GM12878 (cell line): Measurements from ENCODE around the gene TCERG1L. TPM values are rescaled to one million over a fixed set of nuclear protein-coding genes. Genes with fewer than 3 reads are reported as not detected.

Experiments
- ATAC-seq: fragments of 200-7000 bp; cut with Tn5 transposase; 3 replicates; pipeline ENCODE4 v1.9.1; 2020; ENCODE audit warnings: mild to moderate bottlenecking, moderate library complexity
- BruUV-seq: library from RNA; stranded (reverse); fragments of 400-500 nt; replicated peaks from 2 replicates; lab custom pipeline; 2021; lab: Mats Ljungman, UMichigan
- CTCF ChIA-PET: fragments of 300-600 bp; sonication (Branson Sonifier 250); formaldehyde crosslinking; extraction: SDS; loops from one replicate; lab custom pipeline; 2021; ENCODE audit warnings: inconsistent platforms; lab: Yijun Ruan, JAX
- POLR2A ChIA-PET: fragments of 350-600 bp; formaldehyde crosslinking; extraction: SDS; loops from one replicate; lab custom pipeline; 2021; ENCODE audit warnings: inconsistent platforms; lab: Charles Lee
- RAD21 ChIA-PET: fragments of 300-600 bp; sonication (Branson Sonifier 250); formaldehyde crosslinking; loops from one replicate; lab custom pipeline; 2023; ENCODE audit warnings: antibody characterized with exemption; ENCODE audit not compliant: unreplicated experiment; lab: Charles Lee
- SMC1A ChIA-PET: fragments of 300-600 bp; sonication (Branson Sonifier 250); formaldehyde crosslinking; loops from one replicate; lab custom pipeline; 2023; ENCODE audit not compliant: unreplicated experiment, uncharacterized antibody; lab: Charles Lee
- DNase-seq: peaks from one replicate; pipeline ENCODE4 v3.0.0-alpha.2; 2011; ENCODE audit warnings: low read depth, low spot score
- FAIRE-seq: peaks from 3 replicates; lab custom pipeline; 2011; peaks lifted over from hg19 to GRCh38; lab: Jason Lieb, UNC
- H2AFZ ChIP-seq: 2 replicates; pipeline ENCODE4 v1.6.0; 2011; ENCODE audit warnings: low read depth, low read length, control low read depth; ENCODE audit not compliant: control insufficient read depth
- H3K27ac ChIP-seq: 2 replicates; pipeline ENCODE4 v1.5.1; 2011; ENCODE audit warnings: control low read depth; ENCODE audit not compliant: control insufficient read depth, insufficient read depth
- H3K27me3 ChIP-seq, 2 experiments: replicated peaks in 1 of 2; 2 replicates each; pipeline versions ENCODE4 v1.6.0 to v1.6.1; 2011; ENCODE audit warnings: low read length in 1 of 2; ENCODE audit not compliant: control insufficient read depth in 2 of 2, insufficient read depth in 2 of 2
- H3K36me3 ChIP-seq, 2 experiments: 2 replicates each; pipeline ENCODE4 v1.5.1; 2011; ENCODE audit warnings: low read length in 1 of 2; ENCODE audit not compliant: control insufficient read depth in 2 of 2, insufficient read depth in 2 of 2
- H3K4me1 ChIP-seq: 2 replicates; pipeline ENCODE4 v1.6.1; 2011; ENCODE audit warnings: mild to moderate bottlenecking, low read length, moderate library complexity, mixed read lengths; ENCODE audit not compliant: control insufficient read depth, insufficient read depth
- H3K4me2 ChIP-seq: 2 replicates; pipeline ENCODE4 v1.6.0; 2011; ENCODE audit warnings: control low read depth; ENCODE audit not compliant: control insufficient read depth, insufficient read depth
- H3K4me3 ChIP-seq: fragments of 200-600 bp; sonication (generic); 2 replicates; pipeline ENCODE4 v1.5.1; 2016
- H3K79me2 ChIP-seq: 2 replicates; pipeline ENCODE4 v1.6.0; 2011; ENCODE audit warnings: low read length; ENCODE audit not compliant: control insufficient read depth, insufficient read depth
- H3K9ac ChIP-seq: 2 replicates; pipeline ENCODE4 v1.8.0; 2011; ENCODE audit warnings: low read length, control low read depth, mixed read lengths; ENCODE audit not compliant: control insufficient read depth, insufficient read depth
- H3K9me3 ChIP-seq: replicated peaks from 3 replicates; pipeline ENCODE4 v1.5.1; 2011; ENCODE audit warnings: mild to moderate bottlenecking, low read length; ENCODE audit not compliant: control insufficient read depth, insufficient read depth
- H4K20me1 ChIP-seq: 2 replicates; pipeline ENCODE4 v1.6.0; 2011; ENCODE audit not compliant: control insufficient read depth, insufficient read depth
- BMI1 ChIP-seq: fragments of 450-650 bp; IDR thresholded peaks from 2 replicates; pipeline ENCODE4 v1.6.1; 2016; ENCODE audit warnings: mild to moderate bottlenecking, moderate library complexity, borderline replicate concordance
- IRF3 ChIP-seq: fragments of 450-650 bp; IDR thresholded peaks from 2 replicates; pipeline ENCODE4 v1.6.1; 2014; ENCODE audit warnings: mild to moderate bottlenecking
- KLF5 ChIP-seq: fragments of 450-650 bp; IDR thresholded peaks from 2 replicates; pipeline ENCODE4 v1.6.1; 2014; ENCODE audit warnings: mild to moderate bottlenecking; ENCODE audit not compliant: partially characterized antibody
- MEF2B ChIP-seq: fragments of 450-650 bp; IDR thresholded peaks from 2 replicates; pipeline ENCODE4 v1.6.1; 2018; ENCODE audit warnings: mild to moderate bottlenecking, moderate library complexity; ENCODE audit not compliant: partially characterized antibody, poor library complexity, severe bottlenecking
- MTA3 ChIP-seq: IDR thresholded peaks from 2 replicates; pipeline ENCODE4 v1.6.1; 2012; ENCODE audit warnings: low read length, inconsistent platforms, borderline replicate concordance
- POU2F2 ChIP-seq: IDR thresholded peaks from 3 replicates; pipeline ENCODE4 v1.6.1; 2011; ENCODE audit warnings: low read depth, mild to moderate bottlenecking, low read length, borderline replicate concordance
- RAD21 ChIP-seq: IDR thresholded peaks from 2 replicates; pipeline ENCODE4 v1.6.1; 2011; ENCODE audit warnings: mild to moderate bottlenecking, low read depth, low read length, moderate library complexity; ENCODE audit not compliant: insufficient read depth
- RELA ChIP-seq: fragments of 450-650 bp; IDR thresholded peaks from 2 replicates; pipeline ENCODE4 v1.8.0; 2014; ENCODE audit warnings: borderline replicate concordance; ENCODE audit not compliant: partially characterized antibody
- WGBS: methylation state at CpG from one replicate; pipeline ENCODE4 v1.1.6; 2016; ENCODE audit warnings: low lambda C conversion rate; ENCODE audit not compliant: insufficient replicate concordance, insufficient coverage; ENCODE audit errors: missing lambda C conversion rate; 5-methylcytosine and 5-hydroxymethylcytosine counted together
- in situ Hi-C: fragments of 300-500 bp; cut with MboI; formaldehyde crosslinking; loops from 9 replicates; pipeline ENCODE4 v1.14.3; 2018; ENCODE audit warnings: mixed read lengths
- intact Hi-C: fragments of 100-400 bp; cut with micrococcal nuclease; formaldehyde crosslinking; loops from one replicate; pipeline ENCODE4 v1.14.2; 2022; ENCODE audit not compliant: unreplicated experiment
- polyA plus RNA-seq, 11 experiments: library from polyadenylated mRNA; depleted of rRNA in 4 of 11; unstranded in 6 of 11; stranded (reverse) in 5 of 11; fragments of >200 nt; fragmentation: Nextera tagmentation in 4 of 11; fragmentation: Illumina TruSeq in 1 of 11; extraction: Ambion mirVana in 4 of 11; extraction: Trizol in 1 of 11; gene quantifications; 1 replicate in 1 of 11; 2 replicates in 10 of 11; pipeline versions ENCODE4 v1.2.1 to v1.2.3, GENCODE V29; 2011 to 2016; ENCODE audit warnings: inconsistent platforms in 2 of 11, missing spikeins in 2 of 11, low read depth in 1 of 11
- total RNA-seq, 4 experiments: library from RNA; depleted of rRNA in 3 of 4; stranded (reverse); fragments of >200 nt in 3 of 4; fragmentation: Illumina TruSeq in 1 of 4; extraction: Trizol in 1 of 4; gene quantifications; 2 replicates each; pipeline versions ENCODE4 v1.2.1 to v1.2.3, GENCODE V29; 2013 to 2021
- TF ChIP-seq, protein P1 (sequence below): fragments of 450-650 bp; IDR thresholded peaks from 2 replicates; pipeline ENCODE4 v1.6.1; 2017; ENCODE audit warnings: antibody characterized with exemption, mild to moderate bottlenecking, moderate library complexity

Gene TCERG1L
- total and polyA plus RNA-seq, 10 of the 15 experiments (the other 5 are each of a cell fraction or from before 2014, with no cell fraction given): not detected

DNA sequence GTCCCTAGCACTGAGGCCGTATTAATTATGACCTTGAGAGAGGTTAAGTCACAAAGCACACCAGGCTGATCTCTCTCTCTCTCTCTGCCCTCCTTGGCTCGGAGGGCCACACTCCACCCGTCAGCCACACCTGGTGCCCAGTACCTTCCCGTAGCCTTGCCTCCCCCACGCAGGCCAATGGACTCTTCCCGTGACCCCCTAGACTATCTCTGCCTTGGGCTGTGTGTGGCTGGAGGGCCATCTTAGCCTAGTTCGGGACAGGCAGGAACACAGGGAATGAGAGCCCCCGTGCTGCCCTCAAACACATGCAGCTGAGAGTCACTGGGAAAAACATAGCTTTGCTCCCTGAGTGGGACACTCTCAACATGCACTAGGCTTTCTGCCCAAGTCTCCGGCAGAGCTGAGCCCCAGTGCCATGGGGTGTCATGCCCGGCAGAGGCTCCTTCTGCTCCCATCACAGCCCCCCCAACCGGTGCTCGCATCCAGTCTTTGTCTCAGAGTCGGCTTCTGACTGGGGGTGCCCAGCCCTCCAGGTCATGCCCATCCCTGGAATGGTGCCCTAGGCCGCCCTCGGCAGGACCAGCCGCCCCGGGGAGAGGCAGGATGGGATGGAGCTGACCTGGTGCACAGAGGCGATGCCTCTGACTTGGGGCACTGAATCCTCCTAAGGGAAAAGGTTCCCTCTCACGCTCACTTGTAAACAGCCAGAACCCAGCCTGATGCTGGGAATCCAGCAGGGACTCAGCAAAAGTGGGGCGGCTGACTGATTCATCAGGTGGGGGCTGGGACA, 63.0 kb downstream of the TCERG1L start:
- Histone ChIP-seq H3K4me1 (no peaks in the 10 kb centered on the region), H3K27ac (no peak overlapping the region), H4K20me1 (no peaks in the 10 kb centered on the region), H3K79me2 (no peaks in the 10 kb centered on the region), H3K27me3 (no peaks in the 10 kb centered on the region), H3K4me2 (no peak overlapping the region), H3K9me3 (no peaks in the 10 kb centered on the region; the same call in 2 of the 3 replicates), H3K9ac (no peak overlapping the region), H3K4me3 (no peak overlapping the region), H2AFZ (no peak overlapping the region), H3K36me3 (no peaks in the 10 kb centered on the region)
- TF ChIP-seq RELA: no peak
- TF ChIP-seq RAD21: no peak
- no peak for TF ChIP-seq MTA3
- no peak for TF ChIP-seq IRF3
- no peak for TF ChIP-seq POU2F2
- no peak for TF ChIP-seq BMI1
- TF ChIP-seq, protein P1, sequence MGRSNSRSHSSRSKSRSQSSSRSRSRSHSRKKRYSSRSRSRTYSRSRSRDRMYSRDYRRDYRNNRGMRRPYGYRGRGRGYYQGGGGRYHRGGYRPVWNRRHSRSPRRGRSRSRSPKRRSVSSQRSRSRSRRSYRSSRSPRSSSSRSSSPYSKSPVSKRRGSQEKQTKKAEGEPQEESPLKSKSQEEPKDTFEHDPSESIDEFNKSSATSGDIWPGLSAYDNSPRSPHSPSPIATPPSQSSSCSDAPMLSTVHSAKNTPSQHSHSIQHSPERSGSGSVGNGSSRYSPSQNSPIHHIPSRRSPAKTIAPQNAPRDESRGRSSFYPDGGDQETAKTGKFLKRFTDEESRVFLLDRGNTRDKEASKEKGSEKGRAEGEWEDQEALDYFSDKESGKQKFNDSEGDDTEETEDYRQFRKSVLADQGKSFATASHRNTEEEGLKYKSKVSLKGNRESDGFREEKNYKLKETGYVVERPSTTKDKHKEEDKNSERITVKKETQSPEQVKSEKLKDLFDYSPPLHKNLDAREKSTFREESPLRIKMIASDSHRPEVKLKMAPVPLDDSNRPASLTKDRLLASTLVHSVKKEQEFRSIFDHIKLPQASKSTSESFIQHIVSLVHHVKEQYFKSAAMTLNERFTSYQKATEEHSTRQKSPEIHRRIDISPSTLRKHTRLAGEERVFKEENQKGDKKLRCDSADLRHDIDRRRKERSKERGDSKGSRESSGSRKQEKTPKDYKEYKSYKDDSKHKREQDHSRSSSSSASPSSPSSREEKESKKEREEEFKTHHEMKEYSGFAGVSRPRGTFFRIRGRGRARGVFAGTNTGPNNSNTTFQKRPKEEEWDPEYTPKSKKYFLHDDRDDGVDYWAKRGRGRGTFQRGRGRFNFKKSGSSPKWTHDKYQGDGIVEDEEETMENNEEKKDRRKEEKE: no peak
- TF ChIP-seq MEF2B: no peak
- TF ChIP-seq KLF5: no peak
- FAIRE-seq (no peak), DNase-seq (no peak), ATAC-seq (no peak)
- SMC1A ChIA-PET: interaction anchor here (0.7 kb wide), 1 partner anchor 181 kb away, joined by 3 read pairs; no protein-coding TSS in a partner anchor
- CTCF ChIA-PET: no interaction called here
- 50% methylated on average over 20 of the region's 20 CpGs for WGBS
- in situ Hi-C loops (no loop called here), intact Hi-C loops (no loop called here)
- POLR2A ChIA-PET: no interaction called here
- no TSS peak for BruUV-seq
- RAD21 ChIA-PET: no interaction called here
